AG09319 (cell line): ENCODE measurements around the gene CMIP.

ENCODE experiments used
- DNase-seq: peaks from one replicate; pipeline ENCODE4 v3.0.0-alpha.2; 2010; ENCODE audit warnings: low read depth; ENCODE audit errors: extremely low read depth
- CTCF ChIP-seq: IDR thresholded peaks from 2 replicates; pipeline ENCODE4 v1.5.1; 2011; ENCODE audit warnings: low read depth, mild to moderate bottlenecking, inconsistent platforms, low read length, moderate library complexity

Gene CMIP

GRCh38 chr16:81449899-81450608 is 5.4 kb downstream of the CMIP start:
- DNase-seq = no peak
- no peak for TF ChIP-seq CTCF

GRCh38 chr16:81450783-81451491 is 6.3 kb downstream of the CMIP start:
- no peak for TF ChIP-seq CTCF
- no peak for DNase-seq

- no peak for TF ChIP-seq CTCF
- DNase-seq = no peak
These were observed 7.4 kb downstream of the CMIP start for GRCh38 chr16:81451753-81452680.

- no peak for TF ChIP-seq CTCF
- no peak for DNase-seq
These were observed 8.6 kb downstream of the CMIP start for GRCh38 chr16:81453091-81453728.

GRCh38 chr16:81454044-81454443 is 9.4 kb downstream of the CMIP start:
- no peak for DNase-seq
- no peak for TF ChIP-seq CTCF

- no peak for DNase-seq
- TF ChIP-seq CTCF = no peak
These were observed 10.4 kb downstream of the CMIP start for GRCh38 chr16:81455006-81455405.
